ENCODE data around the gene GKN1. TPM values are rescaled to one million over a fixed set of nuclear protein-coding genes. Genes with fewer than 3 reads are reported as not detected.

GKN1 gene
- total RNA-seq, 1 experiment from 2014 or later = not detected

DNA sequence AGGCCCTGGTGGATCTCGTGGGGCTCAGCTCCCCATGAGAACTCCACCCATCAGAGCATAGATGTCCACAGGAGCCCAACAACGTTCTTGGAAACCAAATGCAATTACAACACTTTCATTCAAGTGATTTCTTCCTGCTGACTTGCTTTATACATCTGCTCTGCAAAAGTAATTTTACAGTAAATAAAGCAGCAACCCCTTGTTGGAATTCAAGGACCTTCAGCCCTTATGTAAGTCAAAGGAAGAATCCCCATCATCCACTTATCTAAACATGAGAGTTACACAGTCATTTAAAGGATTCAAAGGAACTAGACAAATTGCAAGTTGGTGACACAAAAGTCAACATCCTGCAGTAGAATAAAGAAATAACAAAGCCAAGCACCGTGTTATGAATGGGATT, 21.5 kb downstream of the GKN1 start:
- Histone ChIP-seq H3K4ac (ENCODE audit: low read depth, low read length) (no peak overlapping the region), H3K27me3 (ENCODE audit: insufficient read depth, low read length) (no peaks in the 10 kb centered on the region), H3K23ac (ENCODE audit: insufficient read length, low read depth, low read length) (no peak overlapping the region), H2BK5ac (ENCODE audit: insufficient read length, low read length) (no peak overlapping the region), H2AK5ac (ENCODE audit: insufficient read length, low read length) (no peak overlapping the region), H3K4me1 (ENCODE audit: insufficient read depth, low read length) (no peaks in the 10 kb centered on the region), H4K20me1 (ENCODE audit: control insufficient read depth, insufficient read depth, insufficient read length) (no peaks in the 10 kb centered on the region), H3K9me3 (ENCODE audit: control insufficient read depth, low read depth, low read length) (no peaks in the 10 kb centered on the region), H2AFZ (ENCODE audit: low read length) (no peak overlapping the region), H2BK20ac (ENCODE audit: low read depth, low read length, poor library complexity, severe bottlenecking) (no peak overlapping the region), H3K18ac (ENCODE audit: insufficient read length, low read depth, low read length) (no peak overlapping the region), H3K79me2 (ENCODE audit: insufficient read depth, low read length) (no peaks in the 10 kb centered on the region), H3K79me1 (ENCODE audit: insufficient read depth, low read depth, low read length, poor library complexity, severe bottlenecking) (no peaks in the 10 kb centered on the region), H3K27ac (ENCODE audit: insufficient read length, low read depth, low read length) (no peak overlapping the region), H2BK120ac (ENCODE audit: low read depth, low read length, poor library complexity, severe bottlenecking) (no peak overlapping the region), H3K9ac (ENCODE audit: extremely low read depth, insufficient read length, low read length) (no peak overlapping the region), H2BK15ac (ENCODE audit: low read depth, low read length) (no peak overlapping the region), H3K14ac (ENCODE audit: insufficient read depth, low read length) (no peak overlapping the region), H3T11ph (ENCODE audit: low read length) (no peak overlapping the region), H4K91ac (ENCODE audit: insufficient read length, low read depth, low read length) (no peak overlapping the region), H4K8ac (replicated peaks; ENCODE audit: insufficient read length, low read depth, low read length) (no peak overlapping the region), H4K5ac (ENCODE audit: insufficient read length, low read depth, low read length) (no peak overlapping the region), H3K4me2 (ENCODE audit: insufficient read depth, insufficient read length, low read length) (no peak overlapping the region), H3K56ac (ENCODE audit: insufficient read length, low read depth, low read length) (no peak overlapping the region), H2BK12ac (ENCODE audit: insufficient read length, low read depth, low read length) (no peak overlapping the region), H3K23me2 (ENCODE audit: insufficient read length, low read depth, low read length, poor library complexity, severe bottlenecking) (no peaks in the 10 kb centered on the region)
- Mint-ChIP-seq H3K27me3 (ENCODE audit: low read depth) (peaks cover 9% of the 10 kb centered on the region), H3K27ac (no peak overlapping the region), H3K4me3 (no peak overlapping the region), H3K4me1 (no peaks in the 10 kb centered on the region), H3K9me3 (peaks cover 0 to 5% of the 10 kb centered on the region in 2 experiments; a peak in 2 of 5 replicates), H3K36me3 (ENCODE audit: insufficient read depth in 1 of 3, low read depth in 3 of 3) (no peaks in the 10 kb centered on the region; a peak in 1 of 7 replicates)
- WGBS (ENCODE audit: extremely low coverage, insufficient read length, low lambda C conversion rate) = no CpG with 5 or more reads among the region's 3 CpGs
- TF ChIP-seq CTCF (conservative IDR thresholded peaks at IDR 0.05) = no peak
- DNase-seq = no peak
